Measurements from ENCODE around the gene BCL6B.

GRCh38 chr17:7041607-7042500 lies 19.0 kb downstream of the BCL6B start:
- TF ChIP-seq CTCF (IDR thresholded peaks at IDR 0.05) (no peak), ZFX (IDR thresholded peaks at IDR 0.05; ENCODE audit: borderline replicate concordance) (no peak)

Measured in 22Rv1 (cell line).